ENCODE measurements around the gene SCPEP1. TPM values are rescaled to one million over a fixed set of nuclear protein-coding genes. Genes with fewer than 3 reads are reported as not detected.
"Not testable (repeated sequence)": the region's sequence is repeated elsewhere in the genome, so short reads cannot be mapped to it uniquely, and the experiment has no call there.

SCPEP1 gene
- total RNA-seq, 2 experiments from 2014 or later: 16.0 to 16.2 TPM

DNA sequence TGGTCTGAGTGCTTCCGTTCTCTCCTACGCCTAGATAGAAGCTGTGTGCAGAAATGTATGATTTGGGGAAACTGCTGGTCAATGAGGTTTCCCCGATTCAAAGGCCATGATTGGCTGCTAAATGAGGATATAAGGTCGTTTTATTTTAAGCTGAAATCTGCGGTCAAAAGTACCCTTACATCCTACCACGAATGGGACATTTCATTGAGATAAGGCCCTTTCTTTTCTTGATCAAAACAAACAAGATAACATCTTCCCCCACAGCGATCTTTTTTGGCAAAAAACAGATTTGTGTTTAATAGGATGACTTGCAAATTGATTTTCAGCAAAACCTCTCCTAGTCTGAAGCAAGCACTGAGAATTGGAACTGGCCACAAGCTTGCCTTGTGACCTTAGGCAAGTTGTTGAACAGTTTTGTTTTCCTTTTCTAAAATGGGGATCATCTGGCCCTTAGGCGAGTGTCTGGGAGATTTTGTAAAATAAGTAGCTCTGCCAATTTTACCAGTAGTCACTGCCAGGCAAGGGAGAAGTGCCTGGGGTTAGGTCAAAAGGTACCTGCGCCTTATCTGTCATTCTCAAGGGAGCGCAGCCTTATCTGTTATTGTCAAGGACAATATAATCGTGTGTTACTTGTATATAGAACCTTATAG is 635 bp downstream of the SCPEP1 start:
- H3K27me3 Mint-ChIP-seq: no peaks in the 10 kb centered on the region
- no peak for DNase-seq
- peaks cover 16% of the 10 kb centered on the region for H3K4me1 Mint-ChIP-seq
- peak overlapping the region; percentile 88 for H3K4me3 Mint-ChIP-seq
- H3K27ac Mint-ChIP-seq: peak overlapping the region; percentile 85
- no peaks in the 10 kb centered on the region for H3K36me3 Mint-ChIP-seq
- no peaks in the 10 kb centered on the region for H3K9me3 Mint-ChIP-seq

DNA sequence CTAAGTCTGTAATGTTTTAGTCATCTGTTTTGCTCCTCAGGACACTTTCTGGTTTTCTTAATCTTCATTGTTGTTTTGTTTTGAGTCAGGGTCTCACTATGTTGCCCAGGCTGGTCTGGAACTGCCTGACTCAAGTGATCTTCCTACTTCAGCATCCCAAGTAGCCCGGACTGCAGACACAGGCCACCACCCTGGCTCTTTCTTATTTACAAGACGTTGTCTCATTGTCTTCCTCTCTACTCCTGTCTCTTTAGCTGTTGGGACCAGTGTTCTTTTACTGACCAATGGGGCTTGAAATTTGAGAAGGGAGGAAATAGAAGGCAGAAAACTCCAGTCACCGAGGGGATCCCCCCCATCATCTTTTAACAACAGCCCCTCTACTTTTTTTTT is 1.2 kb downstream of the SCPEP1 start:
- Mint-ChIP-seq H3K4me3 (peak overlapping the region; percentile 88), H3K27ac (peak overlapping the region; percentile 85)

DNA sequence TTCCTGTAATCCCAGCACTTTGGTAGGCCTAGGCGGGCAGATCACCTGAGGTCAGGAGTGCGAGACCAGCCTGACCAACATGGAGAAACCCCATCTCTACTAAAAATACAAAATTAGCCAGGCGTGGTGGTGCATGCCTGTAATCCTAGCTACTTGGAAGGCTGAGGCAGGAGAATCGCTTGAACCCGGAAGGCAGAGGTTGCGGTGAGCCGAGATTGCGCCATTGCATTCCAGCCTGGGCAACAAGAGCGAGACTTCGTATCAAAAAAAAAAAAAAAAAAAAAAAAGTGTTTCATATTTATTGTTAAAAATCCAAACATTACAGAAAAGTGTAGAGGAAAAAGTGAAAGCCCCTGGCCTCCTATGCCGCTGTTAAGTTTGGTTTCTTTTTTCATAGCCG is 2.6 kb downstream of the SCPEP1 start:
- not testable (repeated sequence) for H3K36me3 Mint-ChIP-seq, H3K9me3 Mint-ChIP-seq, H3K4me3 Mint-ChIP-seq, DNase-seq, H3K27ac Mint-ChIP-seq, H3K27me3 Mint-ChIP-seq
- peaks cover 16% of the 10 kb centered on the region for H3K4me1 Mint-ChIP-seq

More for the DNA sequence above, 1.2 kb downstream of the SCPEP1 start:
- Mint-ChIP-seq H3K27me3 (no peaks in the 10 kb centered on the region), H3K36me3 (no peaks in the 10 kb centered on the region), H3K9me3 (no peaks in the 10 kb centered on the region), H3K4me1 (peaks cover 16% of the 10 kb centered on the region)
- DNase-seq: no peak

DNA sequence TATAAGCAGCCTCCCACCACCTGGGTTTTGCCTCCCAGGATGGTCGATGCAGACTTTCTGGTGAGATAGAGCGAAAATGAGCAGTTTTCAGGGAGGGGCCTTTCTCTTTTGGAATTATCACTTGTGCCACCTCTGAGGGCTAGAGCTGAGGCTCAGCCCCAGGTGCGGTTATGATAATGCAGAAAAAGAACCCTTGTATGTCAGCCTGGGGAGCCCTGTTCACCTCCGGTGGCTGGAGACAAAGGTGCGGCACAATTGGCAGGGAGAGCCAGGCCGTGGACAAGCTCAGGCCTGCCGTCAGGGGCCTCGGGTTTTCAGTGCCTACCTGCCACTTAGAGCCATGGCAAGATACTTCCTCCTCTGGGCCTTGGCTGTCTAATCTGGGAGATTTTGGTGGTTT is 4.4 kb downstream of the SCPEP1 start:
- no peaks in the 10 kb centered on the region for H3K27me3 Mint-ChIP-seq

DNA sequence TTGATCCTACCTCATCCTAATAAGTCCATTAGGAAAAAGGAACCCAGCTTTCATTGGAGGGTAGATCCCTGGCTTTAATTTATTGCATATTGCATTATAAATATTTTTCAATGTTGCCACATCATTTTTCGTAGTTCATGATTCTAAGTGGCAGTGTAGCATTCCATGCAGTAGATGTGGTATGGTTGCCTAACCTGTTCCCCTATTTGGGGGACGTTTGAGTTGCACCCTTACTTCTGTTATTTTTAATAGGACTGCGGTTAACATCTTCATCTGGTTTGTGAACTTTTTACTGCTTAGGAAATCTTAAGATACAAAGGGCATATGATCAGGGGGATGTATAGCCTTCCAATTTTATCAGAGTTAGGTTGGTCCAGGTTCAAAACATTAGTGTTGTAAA is 5.4 kb downstream of the SCPEP1 start:
- no peak for DNase-seq
- Mint-ChIP-seq H3K4me3 (no peak overlapping the region), H3K9me3 (no peaks in the 10 kb centered on the region), H3K27ac (no peak overlapping the region), H3K27me3 (no peaks in the 10 kb centered on the region), H3K36me3 (peaks cover 14% of the 10 kb centered on the region), H3K4me1 (peaks cover 8% of the 10 kb centered on the region)

More for the DNA sequence above, 4.4 kb downstream of the SCPEP1 start:
- Mint-ChIP-seq H3K4me1 (peaks cover 12% of the 10 kb centered on the region), H3K36me3 (peaks cover 7% of the 10 kb centered on the region), H3K4me3 (no peak overlapping the region), H3K27ac (no peak overlapping the region), H3K9me3 (no peaks in the 10 kb centered on the region)
- DNase-seq: no peak

DNA sequence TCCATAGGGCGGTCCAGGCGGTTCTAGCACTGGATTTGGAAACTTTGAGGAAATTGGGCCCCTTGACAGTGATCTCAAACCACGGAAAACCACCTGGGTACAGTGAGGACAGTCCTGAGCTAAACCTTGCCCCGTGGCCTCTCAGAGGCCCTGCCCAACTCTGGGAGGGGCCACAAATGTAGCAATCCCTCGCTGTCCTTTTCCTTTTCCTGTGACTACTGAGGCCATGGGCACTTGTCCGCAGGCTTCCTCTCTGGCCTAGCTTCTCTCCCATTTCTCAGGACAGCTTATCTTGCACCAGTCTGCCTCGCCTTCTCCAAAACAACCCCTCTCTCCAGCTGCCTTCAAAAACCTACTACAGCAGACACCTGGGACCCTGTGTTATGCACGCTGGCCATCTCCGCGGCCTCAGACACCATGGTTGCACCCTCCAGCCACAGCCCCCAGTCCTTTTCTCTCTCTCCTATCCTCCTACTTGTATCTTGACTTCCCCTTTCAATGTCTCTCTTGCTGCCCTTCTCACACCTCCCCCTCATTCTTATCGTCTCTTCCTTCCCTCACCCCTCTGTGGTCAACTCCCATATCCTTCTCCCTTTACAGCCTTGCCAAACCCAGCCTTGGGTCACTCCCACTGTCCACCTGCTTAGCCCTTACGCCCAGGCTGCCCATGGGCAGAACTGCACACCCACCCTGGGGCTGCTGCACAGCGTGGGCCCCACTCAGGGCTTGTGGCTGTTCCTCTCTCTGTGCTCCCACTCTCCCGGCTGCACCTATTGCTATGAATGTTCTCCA is 7.6 kb downstream of the SCPEP1 start:
- H3K4me3 Mint-ChIP-seq: no peak overlapping the region

DNA sequence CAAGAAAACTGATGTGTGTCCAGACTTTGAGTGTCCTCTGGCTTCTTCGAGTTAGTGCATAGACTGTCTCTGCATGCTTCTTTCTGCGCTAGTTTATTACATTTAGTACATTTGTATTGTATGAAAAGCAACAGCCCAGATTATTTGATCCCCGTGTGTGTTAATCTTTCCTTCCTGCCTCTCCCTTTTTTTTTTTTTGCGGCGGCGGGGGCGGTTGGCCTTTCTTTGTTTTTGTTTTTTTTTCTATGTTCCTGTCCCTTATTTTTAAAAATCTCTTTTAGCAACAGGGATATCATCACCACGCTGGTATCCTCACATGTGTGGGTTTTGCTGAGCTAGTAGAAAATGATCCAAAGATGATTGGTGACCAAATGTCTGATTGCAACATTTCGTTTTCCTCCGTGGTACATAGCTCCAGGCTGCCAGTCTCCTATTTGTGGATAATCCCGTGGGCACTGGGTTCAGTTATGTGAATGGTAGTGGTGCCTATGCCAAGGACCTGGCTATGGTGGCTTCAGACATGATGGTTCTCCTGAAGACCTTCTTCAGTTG is 9.4 kb downstream of the SCPEP1 start:
- H3K9me3 Mint-ChIP-seq: no peaks in the 10 kb centered on the region
- no peaks in the 10 kb centered on the region for H3K27me3 Mint-ChIP-seq
- H3K4me1 Mint-ChIP-seq: no peaks in the 10 kb centered on the region
- no peak for DNase-seq
- peaks cover 14% of the 10 kb centered on the region for H3K36me3 Mint-ChIP-seq
- H3K27ac Mint-ChIP-seq: no peak overlapping the region
- no peak overlapping the region for H3K4me3 Mint-ChIP-seq

More for the DNA sequence above, 7.6 kb downstream of the SCPEP1 start:
- DNase-seq: no peak
- Mint-ChIP-seq H3K9me3 (no peaks in the 10 kb centered on the region), H3K4me1 (no peaks in the 10 kb centered on the region), H3K36me3 (peaks cover 14% of the 10 kb centered on the region), H3K27me3 (no peaks in the 10 kb centered on the region), H3K27ac (no peak overlapping the region)

DNA sequence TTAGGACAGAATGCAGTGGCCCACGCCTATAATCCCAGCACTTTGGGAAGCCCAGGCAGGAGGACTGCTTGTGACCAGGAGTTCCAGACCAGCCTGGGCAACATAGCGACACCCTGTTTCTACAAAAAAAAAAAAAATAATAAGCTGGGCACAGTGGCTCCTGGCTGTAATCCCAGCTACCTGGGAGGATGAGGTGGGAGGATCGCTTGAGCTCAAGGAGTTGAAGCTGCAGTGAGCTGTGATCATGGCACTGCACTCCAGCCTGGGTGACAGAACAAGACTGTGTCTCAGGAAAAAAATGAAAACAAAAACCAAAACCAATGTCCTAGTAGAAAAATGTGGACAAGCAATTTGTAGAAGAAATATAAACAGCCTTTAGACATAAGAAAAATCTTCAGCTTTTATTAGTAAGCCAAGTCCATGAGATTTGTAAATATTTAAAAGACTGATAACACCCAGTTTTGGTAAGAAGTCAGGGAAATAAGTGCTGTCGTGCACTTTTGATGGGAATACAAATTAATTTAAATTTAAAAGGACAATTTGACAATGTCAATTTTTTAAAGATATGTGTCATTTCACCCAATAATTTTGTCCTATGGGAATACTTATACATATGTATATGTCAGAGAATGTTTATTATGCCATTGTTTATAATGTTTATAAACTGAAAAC is 11.1 kb downstream of the SCPEP1 start:
- no peaks in the 10 kb centered on the region for H3K27me3 Mint-ChIP-seq
- H3K9me3 Mint-ChIP-seq: no peaks in the 10 kb centered on the region
- no peak overlapping the region for H3K27ac Mint-ChIP-seq
- H3K4me3 Mint-ChIP-seq: no peak overlapping the region
- peaks cover 14% of the 10 kb centered on the region for H3K36me3 Mint-ChIP-seq
- no peaks in the 10 kb centered on the region for H3K4me1 Mint-ChIP-seq
- no peak for DNase-seq

DNA sequence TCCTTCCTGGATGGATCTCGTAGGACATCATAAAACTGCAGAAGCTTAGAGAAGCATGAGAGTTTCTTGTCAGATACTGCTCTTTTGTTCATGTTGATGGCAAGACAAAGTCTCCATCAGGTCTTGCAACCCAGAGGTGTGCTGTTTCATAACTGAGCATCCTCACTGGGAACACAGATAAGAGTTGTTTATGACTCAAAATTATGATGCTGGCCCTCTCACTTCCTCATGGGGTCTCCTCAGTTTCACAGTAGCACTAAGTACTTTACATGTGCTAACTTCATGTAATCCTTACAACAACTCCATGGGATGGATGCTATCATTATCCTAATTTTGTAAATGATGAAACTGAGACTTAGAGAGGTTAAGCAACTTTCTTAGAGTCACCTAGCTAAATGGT is 14.4 kb downstream of the SCPEP1 start:
- Mint-ChIP-seq H3K36me3 (peaks cover 9% of the 10 kb centered on the region), H3K27ac (no peak overlapping the region), H3K27me3 (no peaks in the 10 kb centered on the region), H3K4me3 (no peak overlapping the region), H3K4me1 (no peaks in the 10 kb centered on the region), H3K9me3 (no peaks in the 10 kb centered on the region)
- DNase-seq: no peak

DNA sequence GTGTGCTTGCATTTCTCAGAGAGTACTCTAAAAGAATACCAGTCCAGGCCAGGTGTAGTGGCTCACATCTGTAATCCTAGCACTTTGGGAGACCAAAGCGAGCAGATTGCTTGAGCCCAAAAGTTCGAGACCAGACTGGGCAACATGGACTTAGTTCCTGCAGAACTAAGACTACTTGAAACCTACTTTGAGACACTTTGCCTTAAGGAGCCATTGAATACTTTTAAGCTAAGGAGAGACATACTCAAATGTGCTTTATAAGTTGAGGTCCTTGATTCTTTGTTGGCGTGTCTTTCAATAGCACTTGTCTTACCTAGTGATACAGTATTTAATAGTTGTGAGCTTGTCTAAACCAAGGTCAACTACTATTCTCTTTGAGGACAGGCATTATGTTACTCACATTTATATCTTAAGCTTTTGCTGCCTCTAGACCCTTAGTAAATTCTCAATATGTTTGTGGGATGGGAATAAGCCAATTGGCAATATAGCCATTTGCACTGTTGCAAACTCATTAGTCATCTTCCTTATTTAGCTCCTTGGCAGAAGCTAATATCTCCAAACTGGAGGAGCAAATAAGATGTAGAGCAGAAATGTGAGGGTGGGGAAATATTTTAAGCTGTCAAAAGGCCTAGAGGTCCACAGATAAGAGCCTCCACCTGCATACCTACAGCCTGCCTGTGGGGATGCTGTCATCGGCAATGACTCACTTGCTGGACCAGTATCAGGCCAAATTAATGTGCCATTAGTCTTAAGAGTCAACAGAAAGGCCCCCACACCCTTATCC is 16.3 kb downstream of the SCPEP1 start:
- Mint-ChIP-seq H3K27ac (no peak overlapping the region), H3K9me3 (no peaks in the 10 kb centered on the region), H3K4me3 (no peak overlapping the region), H3K27me3 (no peaks in the 10 kb centered on the region), H3K36me3 (peaks cover 7% of the 10 kb centered on the region), H3K4me1 (no peaks in the 10 kb centered on the region)
- no peak for DNase-seq

DNA sequence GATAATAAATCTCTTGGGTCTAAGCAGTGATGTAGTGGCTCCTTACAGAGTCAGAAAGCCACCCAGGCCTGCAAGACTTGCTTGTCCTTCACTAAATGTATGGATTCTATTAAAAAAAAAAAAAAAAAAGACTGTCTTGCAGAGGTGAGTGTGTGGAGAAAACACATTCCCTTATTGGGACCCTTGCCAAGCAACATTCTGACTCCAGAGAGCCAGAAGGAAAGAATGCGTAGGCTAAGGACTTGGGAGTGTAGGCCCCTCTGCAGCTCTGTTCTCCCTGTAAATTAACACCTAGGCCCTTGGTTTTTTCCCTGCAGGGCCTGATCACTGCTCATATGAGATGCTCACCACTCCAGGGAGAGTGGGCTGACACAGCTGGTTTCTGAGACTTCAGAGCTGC is 17.8 kb downstream of the SCPEP1 start:
- Mint-ChIP-seq H3K27ac (no peak overlapping the region), H3K9me3 (no peaks in the 10 kb centered on the region), H3K27me3 (no peaks in the 10 kb centered on the region), H3K4me3 (no peak overlapping the region), H3K36me3 (peaks cover 7% of the 10 kb centered on the region), H3K4me1 (no peaks in the 10 kb centered on the region)
- DNase-seq: no peak

DNA sequence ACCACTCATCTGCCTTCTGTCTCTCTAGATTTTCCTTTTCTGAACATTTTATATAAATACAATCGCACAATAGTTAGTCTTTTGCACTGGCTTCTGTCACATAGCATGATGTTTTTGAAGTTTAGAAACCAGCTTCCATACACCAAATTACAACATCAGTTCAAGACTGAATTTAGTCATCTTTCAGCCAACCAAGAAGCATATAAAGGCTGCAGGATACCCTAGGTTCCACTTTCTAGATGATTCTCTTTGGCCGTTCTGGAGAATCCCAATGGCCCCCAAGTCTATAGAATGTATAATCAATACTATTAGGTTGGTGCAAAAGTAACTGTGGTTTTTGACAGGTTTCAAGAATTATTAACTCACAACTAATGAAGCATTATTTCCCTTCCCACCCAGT is 19.4 kb downstream of the SCPEP1 start:
- H3K27ac Mint-ChIP-seq: no peak overlapping the region
- H3K4me3 Mint-ChIP-seq: no peak overlapping the region
- no peaks in the 10 kb centered on the region for H3K4me1 Mint-ChIP-seq
- peaks cover 7% of the 10 kb centered on the region for H3K36me3 Mint-ChIP-seq
- H3K9me3 Mint-ChIP-seq: no peaks in the 10 kb centered on the region
- no peak for DNase-seq
- no peaks in the 10 kb centered on the region for H3K27me3 Mint-ChIP-seq

DNA sequence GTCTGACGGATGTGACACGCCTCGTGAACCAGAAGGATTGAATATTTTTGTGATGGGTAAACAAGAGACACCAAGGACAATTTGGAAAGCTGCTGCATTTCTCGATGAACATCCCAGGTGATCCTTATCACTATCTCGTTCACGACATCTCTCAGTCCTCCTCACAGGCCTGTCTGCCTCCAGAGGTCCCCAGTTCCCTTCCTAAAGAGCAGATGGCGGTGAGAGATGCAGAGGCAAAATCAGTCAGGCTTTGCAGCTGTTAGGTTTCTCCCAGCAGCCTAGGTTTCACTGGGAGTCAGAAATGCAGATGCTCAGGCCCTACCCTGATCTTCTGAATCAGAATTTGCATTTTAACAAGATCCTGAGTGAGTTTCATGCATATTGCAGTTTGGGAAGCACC is 23.6 kb downstream of the SCPEP1 start:
- Mint-ChIP-seq H3K4me1 (peaks cover 3% of the 10 kb centered on the region), H3K4me3 (no peak overlapping the region), H3K27me3 (no peaks in the 10 kb centered on the region), H3K36me3 (peaks cover 8% of the 10 kb centered on the region), H3K9me3 (no peaks in the 10 kb centered on the region), H3K27ac (no peak overlapping the region)
- DNase-seq: no peak

DNA sequence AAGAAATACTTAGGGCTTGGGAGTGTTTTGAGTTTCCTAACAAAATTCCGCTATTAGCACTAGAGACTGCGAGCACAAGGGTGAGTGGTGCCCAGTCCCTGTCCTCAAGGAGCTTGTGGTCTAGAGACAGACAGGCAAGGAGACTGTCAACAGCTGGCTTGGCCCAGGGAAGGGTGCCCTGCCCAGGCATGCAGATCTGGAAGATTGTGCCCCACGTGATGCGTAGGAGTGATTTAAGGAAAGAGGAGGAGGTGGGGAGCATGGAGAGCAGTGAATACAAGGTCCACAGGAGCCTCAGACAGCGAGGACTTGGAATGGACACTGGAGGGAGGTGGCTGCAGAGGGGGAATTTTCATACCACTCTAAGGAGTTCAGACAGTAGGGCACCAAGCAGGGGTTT is 25.0 kb downstream of the SCPEP1 start:
- DNase-seq: no peak
- H3K4me3 Mint-ChIP-seq: no peak overlapping the region
- H3K4me1 Mint-ChIP-seq: peaks cover 3% of the 10 kb centered on the region
- H3K36me3 Mint-ChIP-seq: peaks cover 4% of the 10 kb centered on the region
- no peak overlapping the region for H3K27ac Mint-ChIP-seq
- H3K27me3 Mint-ChIP-seq: no peaks in the 10 kb centered on the region
- no peaks in the 10 kb centered on the region for H3K9me3 Mint-ChIP-seq
